Measurements from ENCODE around the gene RAI1.
"Not testable (repeated sequence)": the region's sequence is repeated elsewhere in the genome, so short reads cannot be mapped to it uniquely, and the experiment has no call there.

The RAI1 gene

GRCh38 chr17:17808200-17808599 lies 126.9 kb downstream of the RAI1 start:
- not testable (repeated sequence) for H2BK120ac ChIP-seq (ENCODE audit: low read depth, low read length); H2BK15ac ChIP-seq (ENCODE audit: low read depth, poor library complexity, severe bottlenecking); H2AFZ ChIP-seq (ENCODE audit: low read depth, low read length); H3K14ac ChIP-seq (ENCODE audit: low read length in 2 of 2); H3K4me2 ChIP-seq (ENCODE audit: low read length, poor library complexity, severe bottlenecking); H3K27me3 ChIP-seq (ENCODE audit: control insufficient read depth in 1 of 2, insufficient read depth in 1 of 2, low read length in 2 of 2); H3K18ac ChIP-seq (ENCODE audit: low read depth in 1 of 2, low read length in 2 of 2); H2AK5ac ChIP-seq (ENCODE audit: low read length, severe bottlenecking); H4K91ac ChIP-seq (ENCODE audit: low read length); DNase-seq; H3K27ac ChIP-seq (ENCODE audit: low read length, poor library complexity, severe bottlenecking); H3K4ac ChIP-seq (ENCODE audit: low read depth in 1 of 2, low read length in 2 of 2); H2BK12ac ChIP-seq (ENCODE audit: low read length in 2 of 2); H3K9ac ChIP-seq (ENCODE audit: low read length); H4K8ac ChIP-seq (ENCODE audit: low read length); H3K4me3 ChIP-seq (ENCODE audit: insufficient read depth in 1 of 2, low read depth in 1 of 2, low read length in 2 of 2); H2BK5ac ChIP-seq (ENCODE audit: low read depth, low read length, poor library complexity, severe bottlenecking); H3K9me3 ChIP-seq (ENCODE audit: control insufficient read depth, low read length)
- Histone ChIP-seq H3K4me1 (ENCODE audit: control insufficient read depth, insufficient read depth, low read depth, low read length) (peaks cover 46% of the 10 kb centered on the region), H3K23ac (ENCODE audit: low read length in 2 of 2) (peak overlapping the region in 1 of 2 experiments; percentile 67), H3K36me3 (ENCODE audit: control insufficient read depth in 1 of 2, insufficient read depth in 2 of 2, low read depth in 1 of 2, low read length in 2 of 2) (peaks cover 50 to 70% of the 10 kb centered on the region in 2 experiments), H3K79me1 (replicated peaks; ENCODE audit: low read length, poor library complexity, severe bottlenecking) (peaks cover 12% of the 10 kb centered on the region)
- WGBS: 95% methylated on average over 3 of the region's 5 CpGs

GRCh38 chr17:17808706-17809432 lies 127.6 kb downstream of the RAI1 start:
- Histone ChIP-seq H3K27ac (ENCODE audit: low read length, poor library complexity, severe bottlenecking) (no peak overlapping the region), H3K9me3 (ENCODE audit: control insufficient read depth, low read length) (no peaks in the 10 kb centered on the region), H2AFZ (ENCODE audit: low read depth, low read length) (no peak overlapping the region), H2BK12ac (ENCODE audit: low read length in 2 of 2) (peak overlapping the region in 1 of 2 experiments; percentile 15), H2BK5ac (ENCODE audit: low read depth, low read length, poor library complexity, severe bottlenecking) (no peak overlapping the region), H3K23ac (ENCODE audit: low read length in 2 of 2) (peak overlapping the region in 1 of 2 experiments; percentile 25), H3K4me1 (ENCODE audit: control insufficient read depth, insufficient read depth, low read depth, low read length) (peaks cover 48% of the 10 kb centered on the region), H3K4ac (ENCODE audit: low read depth in 1 of 2, low read length in 2 of 2) (no peak overlapping the region), H3K27me3 (ENCODE audit: control insufficient read depth in 1 of 2, insufficient read depth in 1 of 2, low read length in 2 of 2) (no peaks in the 10 kb centered on the region), H3K9ac (ENCODE audit: low read length) (no peak overlapping the region), H4K8ac (ENCODE audit: low read length) (no peak overlapping the region), H4K91ac (ENCODE audit: low read length) (no peak overlapping the region), H2BK120ac (ENCODE audit: low read depth, low read length) (peak overlapping the region; percentile 85), H3K4me3 (ENCODE audit: insufficient read depth in 1 of 2, low read depth in 1 of 2, low read length in 2 of 2) (no peak overlapping the region), H2BK15ac (ENCODE audit: low read depth, poor library complexity, severe bottlenecking) (no peak overlapping the region), H3K18ac (ENCODE audit: low read depth in 1 of 2, low read length in 2 of 2) (peak overlapping the region in 1 of 2 experiments; percentile 11), H3K4me2 (ENCODE audit: low read length, poor library complexity, severe bottlenecking) (no peak overlapping the region), H3K14ac (ENCODE audit: low read length in 2 of 2) (no peak overlapping the region), H2AK5ac (ENCODE audit: low read length, severe bottlenecking) (no peak overlapping the region), H3K79me1 (replicated peaks; ENCODE audit: low read length, poor library complexity, severe bottlenecking) (peaks cover 10% of the 10 kb centered on the region), H3K36me3 (ENCODE audit: control insufficient read depth in 1 of 2, insufficient read depth in 2 of 2, low read depth in 1 of 2, low read length in 2 of 2) (peaks cover 50 to 70% of the 10 kb centered on the region in 2 experiments)
- peak; percentile 56 for DNase-seq
- WGBS: 52% methylated on average over 10 of the region's 15 CpGs

GRCh38 chr17:17809531-17810083 lies 128.3 kb downstream of the RAI1 start:
- Histone ChIP-seq H4K91ac (ENCODE audit: low read length) (peak overlapping the region; percentile 76), H3K36me3 (ENCODE audit: control insufficient read depth in 1 of 2, insufficient read depth in 2 of 2, low read depth in 1 of 2, low read length in 2 of 2) (peaks cover 53 to 73% of the 10 kb centered on the region in 2 experiments), H3K9me3 (ENCODE audit: control insufficient read depth, low read length) (no peaks in the 10 kb centered on the region), H2BK5ac (ENCODE audit: low read depth, low read length, poor library complexity, severe bottlenecking) (peak overlapping the region; percentile 33), H3K14ac (ENCODE audit: low read length in 2 of 2) (no peak overlapping the region), H2BK120ac (ENCODE audit: low read depth, low read length) (peak overlapping the region; percentile 85), H3K4me1 (ENCODE audit: control insufficient read depth, insufficient read depth, low read depth, low read length) (peaks cover 48% of the 10 kb centered on the region), H3K27ac (ENCODE audit: low read length, poor library complexity, severe bottlenecking) (no peak overlapping the region), H3K4me2 (ENCODE audit: low read length, poor library complexity, severe bottlenecking) (peak overlapping the region; percentile 81), H3K4me3 (ENCODE audit: insufficient read depth in 1 of 2, low read depth in 1 of 2, low read length in 2 of 2) (peak overlapping the region; percentile 32 to 37), H2BK12ac (ENCODE audit: low read length in 2 of 2) (peak overlapping the region; percentile 6 to 61), H4K8ac (ENCODE audit: low read length) (peak overlapping the region; percentile 75), H3K27me3 (ENCODE audit: control insufficient read depth in 1 of 2, insufficient read depth in 1 of 2, low read length in 2 of 2) (no peaks in the 10 kb centered on the region), H3K9ac (ENCODE audit: low read length) (peak overlapping the region; percentile 80), H3K23ac (ENCODE audit: low read length in 2 of 2) (no peak overlapping the region), H2BK15ac (ENCODE audit: low read depth, poor library complexity, severe bottlenecking) (peak overlapping the region; percentile 35), H3K4ac (ENCODE audit: low read depth in 1 of 2, low read length in 2 of 2) (peak overlapping the region in 1 of 2 experiments; percentile 60), H3K79me1 (replicated peaks; ENCODE audit: low read length, poor library complexity, severe bottlenecking) (peaks cover 9% of the 10 kb centered on the region), H3K18ac (ENCODE audit: low read depth in 1 of 2, low read length in 2 of 2) (peak overlapping the region; percentile 80 to 92), H2AFZ (ENCODE audit: low read depth, low read length) (no peak overlapping the region), H2AK5ac (ENCODE audit: low read length, severe bottlenecking) (no peak overlapping the region)
- no peak for DNase-seq
- 11% methylated on average over 47 of the region's 52 CpGs for WGBS
